GM04503 (cell line): Measurements from ENCODE around the gene ATP7B.

Source experiments
- DNase-seq: peaks from one replicate; pipeline ENCODE4 v3.0.0-alpha.2; 2012; ENCODE audit warnings: low read depth

The ATP7B gene

GRCh38 chr13:51978796-51979556 lies 32.3 kb downstream of the ATP7B start:
- no peak for DNase-seq

DNA sequence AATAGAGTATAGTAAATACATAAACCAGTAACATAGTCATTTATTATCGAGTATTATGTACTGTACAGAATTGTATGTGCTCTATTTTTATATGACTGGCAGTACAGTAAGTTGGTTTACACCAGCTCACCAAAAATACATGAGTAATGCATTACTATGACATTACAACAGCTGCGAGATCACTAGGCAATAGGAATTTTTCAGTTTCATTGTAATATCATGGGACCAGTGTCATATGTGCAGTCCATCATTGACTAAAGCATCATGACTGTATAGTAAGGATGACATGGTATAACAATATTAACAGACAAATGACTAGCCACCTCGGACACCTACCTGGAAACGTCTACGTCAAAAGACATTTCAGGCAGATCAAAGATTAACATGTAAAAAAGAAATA lies 33.6 kb downstream of the ATP7B start:
- DNase-seq, result no peak

GRCh38 chr13:51976890-51977289 lies 34.4 kb downstream of the ATP7B start:
- DNase-seq, result no peak

- DNase-seq, result no peak
Observed at GRCh38 chr13:51976423-51976822, 34.8 kb downstream of the ATP7B start.

DNA sequence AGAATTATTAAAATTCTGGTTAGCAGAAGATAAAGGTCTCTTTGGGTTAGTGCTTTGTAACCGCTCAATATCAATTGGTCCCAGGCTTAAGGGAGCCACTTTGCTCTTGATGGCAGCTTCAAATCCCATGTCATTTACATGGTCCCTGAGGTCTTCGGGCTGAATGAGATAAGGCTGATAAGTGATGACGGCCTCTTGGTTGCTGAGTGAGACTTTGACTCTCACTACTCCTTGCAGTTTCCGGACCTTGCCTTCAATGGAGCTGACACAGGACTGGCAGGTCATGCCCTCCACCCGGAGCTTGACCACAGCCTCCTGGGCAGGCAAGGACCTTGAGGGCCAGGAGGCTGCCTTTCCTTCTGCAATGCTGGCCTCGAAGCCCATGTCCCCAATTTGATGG lies 36.8 kb downstream of the ATP7B start:
- no peak for DNase-seq

DNA sequence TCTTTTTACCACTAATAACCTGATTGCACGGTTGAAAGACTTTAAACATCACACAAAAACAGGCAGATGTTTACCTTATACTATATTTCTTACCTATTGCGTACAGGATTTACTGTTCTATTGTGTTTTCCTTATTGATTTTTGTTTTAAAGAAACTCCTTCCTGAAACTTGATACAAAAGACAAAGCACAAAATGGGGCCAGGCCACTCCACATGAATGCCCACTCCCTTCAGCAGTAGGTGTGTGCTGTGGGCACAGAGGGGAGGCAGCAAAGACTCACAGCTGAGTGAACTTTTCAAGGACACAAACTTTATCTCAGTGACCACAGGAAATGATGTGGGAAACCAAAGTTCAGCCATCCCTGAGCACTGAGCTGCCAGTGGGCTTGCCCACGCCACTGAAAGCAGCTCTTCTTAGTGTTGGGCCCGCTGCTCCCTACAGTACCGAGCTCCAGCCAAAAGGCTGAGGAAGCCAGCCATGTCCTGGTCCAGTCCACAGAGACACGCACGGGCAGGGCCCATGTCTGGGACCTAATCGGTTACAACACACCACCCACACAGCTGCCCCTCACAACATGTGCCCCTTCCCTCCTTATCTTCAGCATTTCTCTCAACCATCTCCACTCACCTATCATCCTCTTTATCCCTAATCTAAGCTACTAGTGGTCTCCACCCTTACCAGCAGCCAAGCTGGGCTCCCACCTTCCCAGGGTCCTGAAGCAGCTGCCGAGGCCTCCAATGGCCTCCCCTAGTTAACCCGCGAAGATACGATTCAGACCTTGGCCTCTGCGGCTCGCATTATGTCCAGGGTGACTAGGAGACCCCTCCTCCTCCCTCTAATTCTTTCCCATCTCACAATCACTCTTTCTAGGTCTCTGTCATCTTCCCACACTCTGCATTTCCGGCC lies 39.5 kb downstream of the ATP7B start:
- no peak for DNase-seq

DNA sequence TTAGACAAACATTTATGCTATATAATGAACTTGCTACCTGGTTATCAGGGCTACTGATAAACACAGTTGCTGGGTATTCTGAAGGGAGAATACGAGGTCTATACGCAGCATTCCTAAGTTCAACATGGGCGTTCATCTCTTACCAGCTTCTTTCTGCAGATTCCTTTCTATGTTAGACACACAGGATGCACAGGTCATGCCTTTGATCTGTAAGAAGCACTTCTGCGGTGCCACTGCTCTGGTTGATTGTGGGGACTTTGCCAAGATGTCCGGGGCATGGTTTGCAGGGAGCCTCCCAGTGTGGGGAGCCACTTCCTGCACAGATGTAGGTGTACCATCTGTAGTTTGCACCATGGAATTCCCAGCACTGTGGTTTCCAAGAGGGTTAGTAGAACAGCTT lies 40.9 kb downstream of the ATP7B start:
- DNase-seq, result no peak

- no peak for DNase-seq
Observed at GRCh38 chr13:51967482-51968446, 43.5 kb downstream of the ATP7B start.

- DNase-seq, result no peak
Observed at GRCh38 chr13:51966186-51966585, 45.1 kb downstream of the ATP7B start.

- no peak for DNase-seq
Observed at GRCh38 chr13:51961493-51962403, 49.5 kb downstream of the ATP7B start.

- DNase-seq, result no peak
Observed at GRCh38 chr13:51960766-51961165, 50.5 kb downstream of the ATP7B start.

GRCh38 chr13:51959773-51960172 lies 51.5 kb downstream of the ATP7B start:
- DNase-seq, result no peak

DNA sequence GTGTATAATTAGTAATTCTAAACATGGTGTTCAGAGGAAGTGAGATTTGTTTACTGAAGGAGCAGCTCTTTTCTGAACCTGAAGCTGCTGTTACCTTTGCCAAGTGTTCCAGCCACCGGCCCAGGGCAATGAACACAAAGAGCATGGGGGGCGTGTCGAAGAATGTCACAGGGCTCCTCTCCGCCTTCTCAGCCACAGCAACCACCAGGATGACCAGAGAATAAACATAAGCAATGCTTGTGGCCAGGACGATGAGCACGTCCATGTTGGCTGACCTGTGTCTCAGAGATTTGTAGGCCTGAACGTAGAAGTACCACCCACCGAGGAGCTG lies 53.1 kb downstream of the ATP7B start:
- DNase-seq, result no peak

DNA sequence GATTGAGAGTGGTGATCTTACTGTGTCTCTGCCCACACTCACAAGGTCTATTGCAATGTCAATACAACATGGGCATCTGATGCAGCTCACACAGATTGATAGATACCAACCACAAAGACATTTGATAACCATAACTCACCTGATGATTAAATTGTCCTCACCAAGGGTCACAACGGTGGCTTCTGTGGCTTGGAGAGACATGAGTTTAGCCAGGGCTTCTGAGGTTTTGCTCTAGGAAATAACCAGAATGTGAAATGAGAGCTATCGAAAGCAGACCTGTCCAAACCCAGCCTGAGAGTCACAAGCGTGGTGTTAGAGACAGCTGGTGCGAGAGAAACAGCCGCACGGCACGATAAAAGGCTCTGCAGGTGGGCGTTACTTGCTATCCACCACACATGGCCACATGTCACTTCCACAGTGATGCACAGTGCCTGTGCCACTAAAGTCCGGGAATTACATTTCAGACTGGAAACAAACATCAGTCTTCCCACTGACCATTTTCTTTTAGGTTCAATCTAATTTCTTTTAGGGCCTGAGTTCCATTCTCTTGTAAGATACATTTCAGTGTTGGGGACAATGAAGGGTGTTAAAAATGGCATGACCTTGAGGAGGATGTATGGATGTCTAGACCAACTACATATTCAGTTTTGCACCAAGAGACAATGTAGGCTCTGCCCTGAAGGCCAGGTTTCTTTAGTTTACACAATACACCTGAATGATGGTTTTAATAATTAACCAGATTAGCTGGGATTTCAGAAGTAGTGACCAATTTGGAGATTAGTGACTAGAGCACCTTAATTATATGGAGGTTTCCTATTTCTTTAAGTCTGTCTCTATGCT lies 53.7 kb downstream of the ATP7B start:
- DNase-seq, result no peak

DNA sequence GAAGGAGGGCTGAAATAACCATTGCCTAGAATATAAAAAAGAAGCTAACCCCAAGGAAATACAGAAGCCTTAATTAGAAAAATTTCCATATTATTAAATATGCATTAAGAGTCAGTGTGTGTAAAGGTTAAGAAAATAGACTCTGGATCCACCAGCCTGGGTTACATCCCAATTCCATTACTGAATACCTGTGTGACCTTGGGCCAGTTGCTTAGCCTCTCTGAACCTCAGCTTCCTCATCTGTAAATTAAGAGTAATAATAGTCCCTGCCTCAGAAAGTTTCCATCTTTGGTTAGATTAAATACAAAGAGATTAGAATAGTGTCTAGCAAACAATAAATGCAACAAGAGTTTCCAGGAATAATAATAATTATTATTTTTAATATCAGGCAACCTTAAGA lies 54.5 kb downstream of the ATP7B start:
- DNase-seq, result no peak

DNA sequence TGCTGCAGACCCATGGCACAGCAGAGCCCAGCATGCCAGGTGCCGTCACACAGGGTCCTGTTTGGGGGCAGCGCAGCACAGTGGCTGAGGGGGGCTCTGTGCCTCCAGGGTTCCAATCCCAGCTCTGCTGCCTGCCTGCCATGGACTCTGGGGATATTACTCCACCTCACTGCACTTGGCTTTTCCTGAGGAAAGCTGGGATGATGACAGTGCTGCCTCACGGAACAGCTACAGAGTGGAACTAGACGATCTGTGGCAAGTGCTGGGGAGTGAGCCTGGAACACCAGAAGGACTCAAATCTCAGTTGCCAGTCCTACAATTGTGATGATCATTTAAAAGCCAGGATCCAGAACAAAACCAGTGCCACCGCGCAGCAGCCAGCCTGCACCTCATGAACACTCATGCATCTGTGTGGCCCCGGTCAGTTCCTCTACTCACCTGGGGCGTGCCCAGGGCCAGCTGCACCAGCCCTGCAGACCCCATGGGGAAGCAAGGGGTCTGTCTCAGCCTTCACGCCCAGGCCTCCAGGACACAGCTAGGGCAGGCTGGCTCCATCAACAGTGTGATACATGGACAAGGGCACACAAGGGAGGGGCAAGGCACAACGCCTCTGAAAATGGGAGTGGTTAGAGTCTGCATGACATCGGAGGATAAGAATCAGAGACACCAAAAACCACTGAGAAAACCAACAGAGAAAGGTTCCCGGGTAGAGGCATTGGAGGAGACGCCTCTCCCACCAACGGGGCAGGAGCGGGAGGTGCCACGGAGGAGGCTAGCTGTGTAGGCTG lies 55.2 kb downstream of the ATP7B start:
- no peak for DNase-seq

GRCh38 chr13:51955281-51955771 lies 55.9 kb downstream of the ATP7B start:
- DNase-seq, result no peak

DNA sequence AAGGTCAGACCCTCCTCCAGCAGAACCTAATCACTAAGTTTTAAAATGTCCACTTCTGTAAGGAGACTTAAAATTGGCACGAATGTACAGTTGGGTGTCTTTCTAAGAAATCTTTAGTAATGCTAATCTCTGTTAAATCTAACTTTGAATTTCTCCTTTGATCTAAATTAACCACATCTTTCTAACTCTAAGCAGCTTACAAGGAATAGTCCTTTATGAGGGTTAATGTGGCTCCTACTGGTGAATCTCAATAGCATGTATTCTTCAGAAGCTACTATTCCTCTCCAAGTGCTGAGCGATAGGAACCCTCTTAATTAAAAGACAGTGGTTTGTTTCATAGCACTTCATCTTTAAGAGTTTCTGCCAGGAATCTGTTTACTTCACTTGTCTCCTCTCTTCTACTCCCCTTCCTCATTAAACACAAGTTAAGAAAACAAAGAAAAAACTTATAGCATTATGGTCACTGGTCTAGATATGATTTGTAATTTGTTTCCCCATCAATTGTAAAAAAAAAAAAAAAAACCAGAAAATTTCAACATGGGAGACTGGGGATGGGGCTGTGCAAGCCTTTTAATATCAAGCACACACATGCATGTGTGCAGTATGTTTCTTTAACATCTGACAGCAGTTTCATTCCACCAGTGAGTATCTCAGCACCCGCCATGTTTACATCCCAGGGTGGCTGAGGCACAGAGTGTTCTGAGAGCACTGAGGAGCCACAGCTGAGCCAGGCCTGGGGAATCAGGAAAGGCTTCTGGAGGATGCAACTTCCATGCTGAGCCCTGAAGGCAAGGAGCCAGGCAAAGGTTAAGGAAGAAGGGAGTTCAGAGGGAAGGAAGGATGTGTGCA lies 57.7 kb downstream of the ATP7B start:
- no peak for DNase-seq
